ENCODE measurements around the gene ZER1.

DNA sequence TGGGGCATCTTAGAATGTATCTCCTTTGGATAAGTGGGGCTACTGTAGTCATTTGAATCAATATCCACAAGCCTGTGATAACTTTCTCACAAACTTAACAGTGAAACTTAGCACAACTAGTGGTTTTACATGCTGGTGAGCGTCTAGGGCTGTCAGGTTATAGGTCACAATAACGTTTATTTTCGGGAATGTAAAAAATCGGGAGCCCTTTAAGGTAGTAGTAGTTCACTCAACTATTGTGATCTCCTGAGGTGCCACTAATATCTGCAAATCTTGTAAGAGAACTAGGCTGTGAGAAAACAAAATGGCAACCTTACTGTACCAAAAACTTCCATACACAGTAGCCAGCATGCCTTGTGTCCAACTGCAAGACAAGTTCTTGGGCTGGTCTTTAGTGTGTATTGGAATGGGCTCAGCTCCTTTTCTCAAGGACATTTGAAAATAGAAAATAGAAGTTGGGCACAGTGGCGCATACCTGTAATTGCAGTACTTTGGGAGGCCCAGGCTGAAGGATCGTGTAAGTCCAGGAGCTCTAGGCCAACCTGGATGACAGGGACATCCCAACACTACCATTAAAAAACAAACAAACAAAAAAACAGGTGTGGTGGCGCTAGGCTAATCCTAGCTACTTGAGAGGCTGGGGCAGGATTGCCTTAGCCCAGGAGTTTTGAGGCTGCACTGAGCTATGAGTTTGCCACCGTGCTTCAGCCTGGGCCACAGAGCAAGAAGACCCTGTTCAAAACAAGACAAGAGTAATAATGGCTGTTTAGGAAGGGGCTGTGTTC lies 74.6 kb downstream of the ZER1 start:
- TF ChIP-seq, protein P1, sequence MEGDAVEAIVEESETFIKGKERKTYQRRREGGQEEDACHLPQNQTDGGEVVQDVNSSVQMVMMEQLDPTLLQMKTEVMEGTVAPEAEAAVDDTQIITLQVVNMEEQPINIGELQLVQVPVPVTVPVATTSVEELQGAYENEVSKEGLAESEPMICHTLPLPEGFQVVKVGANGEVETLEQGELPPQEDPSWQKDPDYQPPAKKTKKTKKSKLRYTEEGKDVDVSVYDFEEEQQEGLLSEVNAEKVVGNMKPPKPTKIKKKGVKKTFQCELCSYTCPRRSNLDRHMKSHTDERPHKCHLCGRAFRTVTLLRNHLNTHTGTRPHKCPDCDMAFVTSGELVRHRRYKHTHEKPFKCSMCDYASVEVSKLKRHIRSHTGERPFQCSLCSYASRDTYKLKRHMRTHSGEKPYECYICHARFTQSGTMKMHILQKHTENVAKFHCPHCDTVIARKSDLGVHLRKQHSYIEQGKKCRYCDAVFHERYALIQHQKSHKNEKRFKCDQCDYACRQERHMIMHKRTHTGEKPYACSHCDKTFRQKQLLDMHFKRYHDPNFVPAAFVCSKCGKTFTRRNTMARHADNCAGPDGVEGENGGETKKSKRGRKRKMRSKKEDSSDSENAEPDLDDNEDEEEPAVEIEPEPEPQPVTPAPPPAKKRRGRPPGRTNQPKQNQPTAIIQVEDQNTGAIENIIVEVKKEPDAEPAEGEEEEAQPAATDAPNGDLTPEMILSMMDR (conservative IDR thresholded peaks at IDR 0.05 in 1 of 2, IDR thresholded peaks at IDR 0.05 in 1 of 2; ENCODE audit: extremely low read depth in 1 of 2, insufficient read depth in 1 of 2, low read depth in 1 of 2, low read length in 2 of 2), result no peak
- TF ChIP-seq EZH2 (IDR thresholded peaks at IDR 0.05; ENCODE audit: borderline replicate concordance, low read length), result no peak

All from mammary epithelial cell (primary cell).